ENCODE measurements around the gene SUSD1.

Gene SUSD1

GRCh38 chr9:112021742-112022141 lies 153.4 kb downstream of the SUSD1 start:
- TF ChIP-seq CTCF (IDR thresholded peaks at IDR 0.05; ENCODE audit: insufficient read depth, low read depth, low read length, missing control alignments), result no peak
- DNase-seq (ENCODE audit: low read depth), result no peak
- no peak overlapping the region for H3K4me3 ChIP-seq (ENCODE audit: low read length)

- no peak overlapping the region for H3K4me3 ChIP-seq (ENCODE audit: low read length)
- peak; percentile 91 for DNase-seq (ENCODE audit: low read depth)
- TF ChIP-seq CTCF (IDR thresholded peaks at IDR 0.05; ENCODE audit: insufficient read depth, low read depth, low read length, missing control alignments), result no peak
These were observed 154.2 kb downstream of the SUSD1 start for GRCh38 chr9:112020680-112021596.

GRCh38 chr9:112017878-112018277 lies 157.2 kb downstream of the SUSD1 start:
- TF ChIP-seq CTCF (IDR thresholded peaks at IDR 0.05; ENCODE audit: insufficient read depth, low read depth, low read length, missing control alignments), result no peak

GRCh38 chr9:112015736-112016135 lies 159.4 kb downstream of the SUSD1 start:
- H3K4me3 ChIP-seq (ENCODE audit: low read length), result no peak overlapping the region
- DNase-seq (ENCODE audit: low read depth), result no peak
- no peak for TF ChIP-seq CTCF (IDR thresholded peaks at IDR 0.05; ENCODE audit: insufficient read depth, low read depth, low read length, missing control alignments)

More at GRCh38 chr9:112017878-112018277, 157.2 kb downstream of the SUSD1 start:
- H3K4me3 ChIP-seq (ENCODE audit: low read length), result no peak overlapping the region
- DNase-seq (ENCODE audit: low read depth), result no peak

GRCh38 chr9:112015149-112015548 lies 159.9 kb downstream of the SUSD1 start:
- DNase-seq (ENCODE audit: low read depth), result no peak
- no peak overlapping the region for H3K4me3 ChIP-seq (ENCODE audit: low read length)
- TF ChIP-seq CTCF (IDR thresholded peaks at IDR 0.05; ENCODE audit: insufficient read depth, low read depth, low read length, missing control alignments), result no peak

- no peak overlapping the region for H3K4me3 ChIP-seq (ENCODE audit: low read length)
- TF ChIP-seq CTCF (IDR thresholded peaks at IDR 0.05; ENCODE audit: insufficient read depth, low read depth, low read length, missing control alignments), result no peak
- DNase-seq (ENCODE audit: low read depth), result no peak
These were observed 161.8 kb downstream of the SUSD1 start for GRCh38 chr9:112013266-112013665.

Measured in epithelial cell of esophagus (primary cell).